Ovary (tissue), 3 donors: ENCODE measurements around the gene FTH1.

Experiments
- EP300 ChIP-seq: sonication (generic); formaldehyde crosslinking; IDR thresholded peaks from one replicate; pipeline ENCODE4 v1.6.1; 2017; ENCODE audit warnings: antibody characterized with exemption
- TF ChIP-seq, protein P1 (sequence below), 3 donors: fragments of 450-650 bp in 2 of 3; fragments of 200-600 bp in 1 of 3; IDR thresholded peaks; one replicate each; pipeline versions ENCODE4 v1.5.1 to v1.8.0; 2016 to 2022; ENCODE audit warnings: antibody characterized with exemption in 3 of 3, mild to moderate bottlenecking in 1 of 3
- donor health status: DM: no; HTN: no; CAD: no.

DNA sequence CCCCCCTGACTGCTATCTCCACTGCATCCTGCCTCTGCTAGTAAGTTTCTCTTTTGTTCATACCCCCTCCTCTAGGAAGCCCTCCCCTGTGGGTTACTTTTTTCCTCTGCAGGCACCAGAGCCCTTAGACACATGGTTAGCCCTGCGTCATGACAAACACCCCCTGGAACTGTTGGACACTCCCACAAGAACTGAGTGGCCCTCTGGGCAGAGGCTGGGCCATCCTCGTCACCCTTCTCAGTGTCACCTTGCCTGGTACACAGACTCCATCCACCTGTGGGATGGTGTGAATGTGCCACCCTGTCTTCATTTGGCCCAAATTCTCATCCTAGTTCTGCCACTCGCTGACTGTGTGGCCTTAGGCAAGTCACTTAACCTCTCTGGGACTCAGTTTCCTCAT lies 46.0 kb downstream of the FTH1 start:
- TF ChIP-seq, protein P1, sequence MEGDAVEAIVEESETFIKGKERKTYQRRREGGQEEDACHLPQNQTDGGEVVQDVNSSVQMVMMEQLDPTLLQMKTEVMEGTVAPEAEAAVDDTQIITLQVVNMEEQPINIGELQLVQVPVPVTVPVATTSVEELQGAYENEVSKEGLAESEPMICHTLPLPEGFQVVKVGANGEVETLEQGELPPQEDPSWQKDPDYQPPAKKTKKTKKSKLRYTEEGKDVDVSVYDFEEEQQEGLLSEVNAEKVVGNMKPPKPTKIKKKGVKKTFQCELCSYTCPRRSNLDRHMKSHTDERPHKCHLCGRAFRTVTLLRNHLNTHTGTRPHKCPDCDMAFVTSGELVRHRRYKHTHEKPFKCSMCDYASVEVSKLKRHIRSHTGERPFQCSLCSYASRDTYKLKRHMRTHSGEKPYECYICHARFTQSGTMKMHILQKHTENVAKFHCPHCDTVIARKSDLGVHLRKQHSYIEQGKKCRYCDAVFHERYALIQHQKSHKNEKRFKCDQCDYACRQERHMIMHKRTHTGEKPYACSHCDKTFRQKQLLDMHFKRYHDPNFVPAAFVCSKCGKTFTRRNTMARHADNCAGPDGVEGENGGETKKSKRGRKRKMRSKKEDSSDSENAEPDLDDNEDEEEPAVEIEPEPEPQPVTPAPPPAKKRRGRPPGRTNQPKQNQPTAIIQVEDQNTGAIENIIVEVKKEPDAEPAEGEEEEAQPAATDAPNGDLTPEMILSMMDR (IDR thresholded peaks at IDR 0.05): no peak
- TF ChIP-seq EP300: no peak
